Panc1 (cell line): ENCODE data around the gene DAGLA. TPM values are rescaled to one million over a fixed set of nuclear protein-coding genes. Genes with fewer than 3 reads are reported as not detected.

Experiments
- ATAC-seq: fragments of 200-7000 bp; cut with Tn5 transposase; 2 replicates; pipeline ENCODE4 v1.9.1; 2020; ENCODE audit warnings: mild to moderate bottlenecking, moderate library complexity
- BruUV-seq: library from RNA; stranded (reverse); fragments of 400-500 nt; replicated peaks from 2 replicates; lab custom pipeline; 2021; lab: Mats Ljungman, UMichigan
- CTCF ChIA-PET: fragments of 300-600 bp; sonication (Branson Sonifier 250); formaldehyde crosslinking; loops from one replicate; lab custom pipeline; 2022; ENCODE audit warnings: antibody characterized with exemption; lab: Charles Lee
- POLR2A ChIA-PET: fragments of 300-600 bp; sonication (Branson Sonifier 250); formaldehyde crosslinking; loops from one replicate; lab custom pipeline; 2022; ENCODE audit warnings: antibody characterized with exemption; lab: Charles Lee
- DNase-seq: peaks from one replicate; pipeline ENCODE4 v3.0.0-alpha.2; 2010; ENCODE audit warnings: low read depth, low spot score
- H3K27ac ChIP-seq: 2 replicates; pipeline ENCODE4 v1.5.1; 2011; ENCODE audit warnings: mild to moderate bottlenecking, low read length, inconsistent platforms
- H3K27me3 ChIP-seq: fragments of 200-500 bp; sonication (Bioruptor generic); 2 replicates; pipeline ENCODE4 v1.6.0; 2014; ENCODE audit warnings: low read length, inconsistent platforms; ENCODE audit not compliant: control insufficient read depth, insufficient read depth
- H3K36me3 ChIP-seq: fragments of 200-500 bp; sonication (Bioruptor generic); 2 replicates; pipeline ENCODE4 v1.5.1; 2014; ENCODE audit warnings: inconsistent platforms, mild to moderate bottlenecking, low read length, moderate library complexity; ENCODE audit not compliant: control insufficient read depth, insufficient read depth
- H3K4me1 ChIP-seq: 2 replicates; pipeline ENCODE4 v1.5.1; 2011; ENCODE audit warnings: inconsistent platforms, mild to moderate bottlenecking, low read length, moderate library complexity; ENCODE audit not compliant: control insufficient read depth, insufficient read depth
- H3K4me3 ChIP-seq, 2 experiments: 2 replicates each; pipeline ENCODE4 v1.5.1; 2011 to 2012; ENCODE audit warnings: low read depth in 2 of 2, low read length in 2 of 2, mild to moderate bottlenecking in 2 of 2, inconsistent platforms in 1 of 2, moderate library complexity in 1 of 2
- H3K9me3 ChIP-seq: fragments of 200-500 bp; sonication (Bioruptor generic); 2 replicates; pipeline ENCODE4 v1.5.1; 2014; ENCODE audit warnings: low read depth, mild to moderate bottlenecking, inconsistent platforms, low read length, moderate library complexity; ENCODE audit not compliant: control insufficient read depth, insufficient read depth
- CTCF ChIP-seq: fragments of 450-650 bp; IDR thresholded peaks from 2 replicates; pipeline ENCODE4 v1.5.1; 2017; ENCODE audit warnings: mild to moderate bottlenecking
- POLR2AphosphoS5 ChIP-seq: IDR thresholded peaks from 2 replicates; pipeline ENCODE4 v1.6.1; 2012; ENCODE audit warnings: mild to moderate bottlenecking, low read depth, low read length, moderate library complexity
- SIN3A ChIP-seq: IDR thresholded peaks from 2 replicates; pipeline ENCODE4 v1.6.1; 2012; ENCODE audit warnings: low read depth, mild to moderate bottlenecking, low read length, moderate library complexity, borderline replicate concordance; ENCODE audit not compliant: insufficient read depth
- TCF7L2 ChIP-seq: IDR thresholded peaks from 2 replicates; pipeline ENCODE4 v1.6.1; 2011; ENCODE audit warnings: mild to moderate bottlenecking, low read depth, low read length, inconsistent platforms
- in situ Hi-C: cut with HindIII; loops from 2 replicates; pipeline ENCODE4 v1.10.0; 2016; ENCODE audit warnings: low sequenced_read_pairs, low pct_unique_long_range_greater_than_20kb
- intact Hi-C: fragments of 100-400 bp; cut with micrococcal nuclease; formaldehyde crosslinking; loops from one replicate; pipeline ENCODE4 v1.10.0; 2022; ENCODE audit not compliant: unreplicated experiment
- total RNA-seq: library from RNA; stranded (reverse); gene quantifications from one replicate; pipeline ENCODE4 v1.2.1, GENCODE V29; 2021; ENCODE audit not compliant: unreplicated experiment
- TF ChIP-seq, protein P1 (sequence below), 2 experiments: IDR thresholded peaks; 2 replicates each; pipeline ENCODE4 v1.6.1; 2011 to 2012; ENCODE audit warnings: low read depth in 2 of 2, control low read depth in 1 of 2, low read length in 1 of 2, mild to moderate bottlenecking in 1 of 2, moderate library complexity in 1 of 2; ENCODE audit not compliant: insufficient read depth in 1 of 2

The DAGLA gene
- total RNA-seq, 1 experiment from 2014 or later = 6.4 TPM

DNA sequence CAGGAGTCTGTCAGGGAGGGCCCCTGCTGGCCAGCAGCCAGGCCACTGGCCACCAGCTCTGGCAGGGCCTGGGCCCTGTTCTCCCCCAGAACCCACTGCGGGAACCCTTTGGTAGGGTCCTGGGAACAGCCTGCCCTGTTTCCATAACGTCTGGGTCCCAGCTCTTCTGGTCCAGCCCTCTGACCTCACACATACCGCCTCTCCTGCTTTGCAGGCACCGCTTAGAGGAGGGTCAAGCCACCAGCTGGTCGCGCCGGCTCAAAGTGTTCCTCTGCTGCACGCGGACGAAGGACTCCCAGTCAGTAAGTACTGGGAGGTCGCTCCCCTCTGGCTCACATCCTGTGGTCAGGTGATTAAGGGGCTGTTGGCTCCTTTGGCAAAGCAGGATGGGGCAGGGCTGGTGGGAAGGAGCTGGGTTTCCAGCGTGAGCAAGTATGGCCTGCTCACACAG, 45.6 kb downstream of the DAGLA start:
- no peak overlapping the region for H3K27ac ChIP-seq
- H3K4me3 ChIP-seq = no peak overlapping the region
- CTCF ChIA-PET = interaction anchor here (0.6 kb wide), 1 partner anchor 287 kb away, joined by 4 read pairs; no protein-coding TSS in a partner anchor
- POLR2A ChIA-PET = no interaction called here
- intact Hi-C loops = no loop called here
- BruUV-seq = no TSS peak
- DNase-seq (no peak), ATAC-seq (no peak)
- H3K27me3 ChIP-seq = no peaks in the 10 kb centered on the region
- in situ Hi-C loops = no loop called here
- peaks cover 14% of the 10 kb centered on the region for H3K4me1 ChIP-seq
- H3K36me3 ChIP-seq = no peaks in the 10 kb centered on the region
- no peaks in the 10 kb centered on the region for H3K9me3 ChIP-seq
- TF ChIP-seq CTCF = no peak

GRCh38 chr11:61726775-61727174, 46.6 kb downstream of the DAGLA start:
- intact Hi-C loops = no loop called here
- ATAC-seq (no peak), DNase-seq (no peak)
- H3K4me3 ChIP-seq = no peak overlapping the region
- no peaks in the 10 kb centered on the region for H3K9me3 ChIP-seq
- no TSS peak for BruUV-seq
- in situ Hi-C loops = no loop called here
- no peaks in the 10 kb centered on the region for H3K27me3 ChIP-seq
- peaks cover 16% of the 10 kb centered on the region for H3K4me1 ChIP-seq
- ChIA-PET POLR2A (no interaction called here), CTCF (no interaction called here)
- no peaks in the 10 kb centered on the region for H3K36me3 ChIP-seq
- no peak overlapping the region for H3K27ac ChIP-seq
- TF ChIP-seq CTCF (no peak), SIN3A (no peak), TCF7L2 (no peak), POLR2AphosphoS5 (no peak)
- TF ChIP-seq, protein P1, sequence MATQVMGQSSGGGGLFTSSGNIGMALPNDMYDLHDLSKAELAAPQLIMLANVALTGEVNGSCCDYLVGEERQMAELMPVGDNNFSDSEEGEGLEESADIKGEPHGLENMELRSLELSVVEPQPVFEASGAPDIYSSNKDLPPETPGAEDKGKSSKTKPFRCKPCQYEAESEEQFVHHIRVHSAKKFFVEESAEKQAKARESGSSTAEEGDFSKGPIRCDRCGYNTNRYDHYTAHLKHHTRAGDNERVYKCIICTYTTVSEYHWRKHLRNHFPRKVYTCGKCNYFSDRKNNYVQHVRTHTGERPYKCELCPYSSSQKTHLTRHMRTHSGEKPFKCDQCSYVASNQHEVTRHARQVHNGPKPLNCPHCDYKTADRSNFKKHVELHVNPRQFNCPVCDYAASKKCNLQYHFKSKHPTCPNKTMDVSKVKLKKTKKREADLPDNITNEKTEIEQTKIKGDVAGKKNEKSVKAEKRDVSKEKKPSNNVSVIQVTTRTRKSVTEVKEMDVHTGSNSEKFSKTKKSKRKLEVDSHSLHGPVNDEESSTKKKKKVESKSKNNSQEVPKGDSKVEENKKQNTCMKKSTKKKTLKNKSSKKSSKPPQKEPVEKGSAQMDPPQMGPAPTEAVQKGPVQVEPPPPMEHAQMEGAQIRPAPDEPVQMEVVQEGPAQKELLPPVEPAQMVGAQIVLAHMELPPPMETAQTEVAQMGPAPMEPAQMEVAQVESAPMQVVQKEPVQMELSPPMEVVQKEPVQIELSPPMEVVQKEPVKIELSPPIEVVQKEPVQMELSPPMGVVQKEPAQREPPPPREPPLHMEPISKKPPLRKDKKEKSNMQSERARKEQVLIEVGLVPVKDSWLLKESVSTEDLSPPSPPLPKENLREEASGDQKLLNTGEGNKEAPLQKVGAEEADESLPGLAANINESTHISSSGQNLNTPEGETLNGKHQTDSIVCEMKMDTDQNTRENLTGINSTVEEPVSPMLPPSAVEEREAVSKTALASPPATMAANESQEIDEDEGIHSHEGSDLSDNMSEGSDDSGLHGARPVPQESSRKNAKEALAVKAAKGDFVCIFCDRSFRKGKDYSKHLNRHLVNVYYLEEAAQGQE (IDR thresholded peaks at IDR 0.05; ENCODE audit: insufficient read depth in 1 of 2, low read depth in 2 of 2, low read length in 1 of 2) = no peak
